Loucy (cell line): ENCODE data around the gene NIPA2.

ENCODE experiments used
- H2AFZ ChIP-seq: fragments of 200-600 bp; sonication (generic); 2 replicates; pipeline ENCODE4 v1.6.0; 2016; ENCODE audit warnings: antibody characterized with exemption, mild to moderate bottlenecking, low read length, moderate library complexity
- H3F3A ChIP-seq: fragments of 200-600 bp; 2 replicates; pipeline ENCODE4 v1.6.0; 2016; ENCODE audit warnings: antibody characterized with exemption, low read depth, mild to moderate bottlenecking
- H3K27me3 ChIP-seq: fragments of 200-600 bp; sonication (generic); 2 replicates; pipeline ENCODE4 v1.6.1; 2014; ENCODE audit warnings: low read length, mild to moderate bottlenecking; ENCODE audit not compliant: insufficient read depth, poor library complexity, severe bottlenecking
- H3K36me3 ChIP-seq: fragments of 200-600 bp; sonication (generic); 2 replicates; pipeline ENCODE4 v1.6.1; 2016; ENCODE audit warnings: low read length; ENCODE audit not compliant: insufficient read depth
- H3K4me1 ChIP-seq: fragments of 200-600 bp; sonication (generic); 2 replicates; pipeline ENCODE4 v1.5.1; 2014; ENCODE audit warnings: low read length, mild to moderate bottlenecking; ENCODE audit not compliant: insufficient read depth, poor library complexity, severe bottlenecking
- H3K4me2 ChIP-seq: fragments of 200-600 bp; sonication (generic); 2 replicates; pipeline ENCODE4 v1.6.0; 2014; ENCODE audit warnings: antibody characterized with exemption, low read length, low read depth, mild to moderate bottlenecking; ENCODE audit not compliant: poor library complexity, severe bottlenecking
- H3K4me3 ChIP-seq: fragments of 200-600 bp; sonication (generic); 2 replicates; pipeline ENCODE4 v1.5.1; 2014; ENCODE audit warnings: low read length, mild to moderate bottlenecking, mixed read lengths; ENCODE audit not compliant: poor library complexity, severe bottlenecking
- H3K79me2 ChIP-seq: fragments of 200-600 bp; sonication (generic); 2 replicates; pipeline ENCODE4 v1.6.1; 2014; ENCODE audit warnings: low read length; ENCODE audit not compliant: insufficient read depth
- H3K9ac ChIP-seq: fragments of 200-600 bp; sonication (generic); 2 replicates; pipeline ENCODE4 v1.6.0; 2014; ENCODE audit warnings: mild to moderate bottlenecking, low read depth, low read length, moderate library complexity; ENCODE audit not compliant: poor library complexity, severe bottlenecking
- H3K9me2 ChIP-seq: fragments of 200-600 bp; sonication (generic); replicated peaks from 2 replicates; pipeline ENCODE4 v1.6.1; 2016; ENCODE audit warnings: low read depth, low read length, mixed read lengths
- H3K9me3 ChIP-seq: fragments of 200-600 bp; sonication (generic); 2 replicates; pipeline ENCODE4 v1.6.1; 2014; ENCODE audit warnings: mild to moderate bottlenecking, antibody characterized with exemption, low read length, low read depth; ENCODE audit not compliant: insufficient read depth
- H4K20me1 ChIP-seq: fragments of 200-600 bp; sonication (generic); 2 replicates; pipeline ENCODE4 v1.6.0; 2014; ENCODE audit warnings: antibody characterized with exemption, low read length, mild to moderate bottlenecking; ENCODE audit not compliant: insufficient read depth, poor library complexity, severe bottlenecking
- CTCF ChIP-seq: fragments of 200-600 bp; sonication (generic); conservative IDR thresholded peaks from 2 replicates; pipeline ENCODE4 v1.5.1; 2014; ENCODE audit warnings: mild to moderate bottlenecking, antibody characterized with exemption, low read length
- EZH2phosphoT487 ChIP-seq: fragments of 200-600 bp; IDR thresholded peaks from 2 replicates; pipeline ENCODE4 v1.6.1; 2018; ENCODE audit warnings: antibody characterized with exemption, mild to moderate bottlenecking, moderate library complexity, borderline replicate concordance

Gene NIPA2

DNA sequence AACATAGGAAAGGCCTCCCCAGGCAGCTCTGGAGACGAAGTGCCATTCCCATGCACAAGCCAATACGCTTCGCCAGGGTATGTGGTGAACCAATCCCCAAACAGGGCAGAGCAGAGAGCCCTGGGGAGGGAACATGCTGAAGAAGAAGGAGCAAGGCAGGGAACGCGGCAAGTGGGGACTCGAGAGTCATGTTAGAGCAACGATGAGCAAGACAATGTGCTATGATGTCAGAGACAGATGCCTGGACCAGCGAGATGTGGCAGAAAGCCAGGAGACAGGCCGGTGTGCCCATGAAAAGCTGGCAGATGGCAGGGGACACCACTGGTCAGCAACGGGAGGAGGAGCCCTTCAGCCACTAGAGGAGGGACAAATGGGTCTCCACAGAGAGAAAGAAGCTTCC, 39.6 kb downstream of the NIPA2 start:
- no peak overlapping the region for H3K4me2 ChIP-seq
- no peak overlapping the region for H3K4me3 ChIP-seq
- no peaks in the 10 kb centered on the region for H3F3A ChIP-seq
- H3K9me2 ChIP-seq, result no peaks in the 10 kb centered on the region
- no peak overlapping the region for H2AFZ ChIP-seq
- H3K36me3 ChIP-seq, result peaks cover 3% of the 10 kb centered on the region; the same call in 1 of the 2 replicates
- H3K79me2 ChIP-seq, result no peaks in the 10 kb centered on the region
- no peaks in the 10 kb centered on the region for H3K9me3 ChIP-seq
- no peaks in the 10 kb centered on the region for H3K4me1 ChIP-seq
- H3K27me3 ChIP-seq, result no peaks in the 10 kb centered on the region
- no peaks in the 10 kb centered on the region for H4K20me1 ChIP-seq
- H3K9ac ChIP-seq, result no peak overlapping the region
- TF ChIP-seq EZH2phosphoT487 (no peak), CTCF (no peak)

DNA sequence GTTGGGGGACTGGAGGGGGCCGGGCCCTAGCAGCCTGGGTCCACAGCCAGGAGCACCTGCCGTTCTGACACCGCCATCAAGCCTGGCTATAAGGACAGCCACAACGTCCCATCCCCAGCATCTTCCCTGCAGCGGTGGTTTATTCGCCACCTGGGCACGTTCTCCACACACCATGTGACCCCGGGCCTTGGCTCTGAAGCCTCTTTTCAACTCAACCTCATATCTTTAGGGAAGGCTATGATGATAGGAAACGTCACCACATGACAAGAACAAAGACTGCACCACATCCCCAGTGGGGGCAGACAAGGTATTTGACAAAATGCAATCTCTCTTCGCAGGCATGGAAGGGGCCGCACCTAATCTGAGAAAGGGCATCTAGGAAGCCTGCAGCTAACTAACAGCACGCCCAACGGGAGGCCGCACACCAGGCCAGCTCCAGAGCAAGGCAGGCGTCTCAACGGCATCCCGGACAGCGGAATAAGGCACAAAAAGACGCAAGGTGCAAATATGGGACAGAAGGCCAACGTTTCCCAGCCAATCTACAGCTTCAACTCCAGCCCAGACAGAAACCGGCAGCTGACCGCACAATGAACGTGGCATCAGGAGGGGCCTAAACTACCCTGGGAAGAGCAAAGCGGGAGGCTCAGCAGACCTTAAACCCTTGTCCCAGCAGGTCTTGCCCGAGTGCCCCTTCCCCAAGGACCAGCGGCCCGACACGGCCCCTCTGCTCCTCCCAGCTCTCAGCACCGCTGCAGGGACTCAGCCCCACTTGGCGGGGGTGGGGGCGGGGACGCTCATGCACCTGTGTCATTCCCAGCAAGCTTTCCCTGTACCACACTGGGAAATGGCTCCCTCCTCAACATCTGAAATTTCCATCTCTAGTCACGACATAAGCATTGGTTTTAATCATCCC, 41.9 kb downstream of the NIPA2 start:
- Histone ChIP-seq H3K9me3 (no peaks in the 10 kb centered on the region), H3K4me1 (no peaks in the 10 kb centered on the region), H2AFZ (no peak overlapping the region), H3K9me2 (no peaks in the 10 kb centered on the region), H3K79me2 (no peaks in the 10 kb centered on the region), H3K9ac (no peak overlapping the region), H3K27me3 (no peaks in the 10 kb centered on the region), H3K4me2 (no peak overlapping the region), H4K20me1 (no peaks in the 10 kb centered on the region), H3K4me3 (no peak overlapping the region), H3F3A (no peaks in the 10 kb centered on the region), H3K36me3 (no peaks in the 10 kb centered on the region)
- TF ChIP-seq CTCF (no peak), EZH2phosphoT487 (no peak)

DNA sequence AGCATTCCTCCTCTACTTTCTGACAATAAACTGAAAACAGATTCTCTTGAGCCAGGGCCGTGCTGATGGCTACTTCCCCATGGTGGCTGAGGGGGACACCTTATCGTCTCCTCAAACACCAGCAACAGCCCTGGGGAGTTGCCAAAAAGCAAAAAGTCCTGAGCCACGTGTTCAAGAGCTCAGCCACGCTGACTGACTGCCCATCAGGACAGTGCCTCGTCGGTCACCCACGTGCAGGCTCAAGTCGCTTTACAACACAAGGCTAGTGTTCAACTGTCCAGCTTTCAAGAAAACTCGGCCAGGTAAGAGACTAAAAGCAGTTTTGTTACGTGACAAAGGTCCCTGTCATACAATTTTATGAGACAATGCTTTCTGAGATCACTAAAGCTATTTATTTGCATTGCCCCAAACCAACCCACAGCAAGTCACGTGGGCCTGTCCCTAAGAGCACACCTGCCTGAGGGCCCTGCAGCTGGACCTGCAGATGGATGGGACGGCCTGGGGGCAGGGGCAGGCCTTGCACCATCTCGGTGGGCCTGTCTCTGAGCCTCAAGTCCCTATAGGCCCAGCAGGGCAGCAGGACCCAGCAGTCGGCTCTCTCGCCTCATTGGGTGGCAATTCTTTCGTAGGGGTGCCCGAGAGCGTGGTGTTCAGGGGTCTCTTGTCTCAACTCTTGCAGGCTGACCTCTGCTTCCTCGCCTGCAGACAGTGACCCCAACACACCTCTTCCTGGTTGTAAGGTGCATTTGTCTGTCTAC, 42.7 kb downstream of the NIPA2 start:
- Histone ChIP-seq H3K36me3 (no peaks in the 10 kb centered on the region), H3K27me3 (no peaks in the 10 kb centered on the region), H4K20me1 (no peaks in the 10 kb centered on the region), H3K4me1 (no peaks in the 10 kb centered on the region), H3F3A (no peaks in the 10 kb centered on the region), H2AFZ (no peak overlapping the region), H3K9me2 (no peaks in the 10 kb centered on the region), H3K4me2 (no peak overlapping the region), H3K4me3 (no peak overlapping the region), H3K9me3 (no peaks in the 10 kb centered on the region), H3K79me2 (no peaks in the 10 kb centered on the region), H3K9ac (no peak overlapping the region)
- TF ChIP-seq EZH2phosphoT487 (no peak), CTCF (no peak)
